Measurements from ENCODE around the gene ZNF648.
"Not testable (repeated sequence)": the region's sequence is repeated elsewhere in the genome, so short reads cannot be mapped to it uniquely, and the experiment has no call there.

Gene ZNF648

DNA sequence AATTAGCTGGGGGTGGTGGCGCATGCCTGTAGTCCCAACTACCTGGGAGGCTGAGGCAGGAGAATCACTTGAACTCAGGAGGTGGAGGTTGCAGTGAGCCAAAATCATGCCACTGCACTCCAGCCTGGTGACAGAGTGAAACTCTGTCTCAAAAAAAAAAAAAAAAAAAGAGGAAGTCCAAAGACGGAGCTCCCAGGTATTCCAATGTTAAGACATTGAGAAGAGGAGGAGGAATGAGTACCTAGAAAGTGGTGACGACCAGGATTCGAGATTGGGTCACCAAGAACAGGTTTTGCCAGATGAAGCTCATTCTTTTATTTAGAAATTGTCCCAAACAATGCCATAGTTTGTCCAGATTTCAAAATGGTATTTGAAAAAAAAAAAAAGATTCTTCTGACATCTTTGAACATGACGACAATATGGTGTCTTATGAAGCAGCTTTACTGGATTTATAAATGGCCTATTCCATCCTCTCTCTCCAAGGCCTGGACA is 33.0 kb upstream of the ZNF648 start:
- H2BK12ac ChIP-seq (ENCODE audit: low read length); H4K8ac ChIP-seq (ENCODE audit: low read depth, low read length); H3K4ac ChIP-seq (ENCODE audit: low read depth, low read length); H2BK120ac ChIP-seq (ENCODE audit: insufficient read depth, low read length, poor library complexity); H3K9me3 ChIP-seq (ENCODE audit: insufficient read depth, low read depth, low read length); H3K14ac ChIP-seq (ENCODE audit: low read length); H3K27me3 ChIP-seq (ENCODE audit: insufficient read depth, low read length); H2AK5ac ChIP-seq (ENCODE audit: low read length); H3K79me1 ChIP-seq (ENCODE audit: low read length); H3K9ac ChIP-seq (ENCODE audit: low read length); H3K27ac ChIP-seq (ENCODE audit: low read depth, low read length); H3K4me1 ChIP-seq (ENCODE audit: control insufficient read depth in 1 of 2, insufficient read depth in 2 of 2, low read length in 2 of 2); H3K79me2 ChIP-seq (ENCODE audit: control insufficient read depth, insufficient read depth, low read length, poor library complexity); H3K36me3 ChIP-seq (ENCODE audit: control insufficient read depth in 1 of 2, insufficient read depth in 2 of 2, low read length in 2 of 2); H2AFZ ChIP-seq (ENCODE audit: insufficient read depth, low read length, poor library complexity); H4K12ac ChIP-seq (ENCODE audit: low read depth, low read length); H3K18ac ChIP-seq (ENCODE audit: low read length); H3K4me3 ChIP-seq (ENCODE audit: low read depth, low read length); H3K4me2 ChIP-seq (ENCODE audit: low read length); H2BK5ac ChIP-seq (ENCODE audit: low read depth, low read length, poor library complexity); H3K23ac ChIP-seq (ENCODE audit: low read length); H4K91ac ChIP-seq (ENCODE audit: low read depth, low read length): not testable (repeated sequence)
- peak; percentile 87 to 98 for DNase-seq
- WGBS (ENCODE audit: extremely low coverage, insufficient coverage, insufficient read length): no CpG with 5 or more reads among the region's 5 CpGs

GRCh38 chr1:182093781-182094180 is 32.3 kb upstream of the ZNF648 start:
- Histone ChIP-seq H3K18ac (ENCODE audit: low read length) (no peak overlapping the region), H3K79me1 (ENCODE audit: low read length) (peaks cover 2% of the 10 kb centered on the region), H2AK5ac (ENCODE audit: low read length) (no peak overlapping the region), H3K36me3 (ENCODE audit: control insufficient read depth in 1 of 2, insufficient read depth in 2 of 2, low read length in 2 of 2) (no peaks in the 10 kb centered on the region), H3K27me3 (ENCODE audit: insufficient read depth, low read length) (no peaks in the 10 kb centered on the region), H4K12ac (ENCODE audit: low read depth, low read length) (no peak overlapping the region), H3K23ac (ENCODE audit: low read length) (no peak overlapping the region), H3K27ac (ENCODE audit: low read depth, low read length) (no peak overlapping the region), H3K4me2 (ENCODE audit: low read length) (no peak overlapping the region), H3K4ac (ENCODE audit: low read depth, low read length) (no peak overlapping the region), H3K9ac (ENCODE audit: low read length) (no peak overlapping the region), H2AFZ (ENCODE audit: insufficient read depth, low read length, poor library complexity) (no peak overlapping the region), H3K14ac (ENCODE audit: low read length) (no peak overlapping the region), H3K9me3 (ENCODE audit: insufficient read depth, low read depth, low read length) (no peaks in the 10 kb centered on the region), H3K4me1 (ENCODE audit: control insufficient read depth in 1 of 2, insufficient read depth in 2 of 2, low read length in 2 of 2) (peaks cover 3 to 4% of the 10 kb centered on the region in 2 experiments), H3K79me2 (ENCODE audit: control insufficient read depth, insufficient read depth, low read length, poor library complexity) (no peaks in the 10 kb centered on the region), H2BK12ac (ENCODE audit: low read length) (no peak overlapping the region), H4K91ac (ENCODE audit: low read depth, low read length) (no peak overlapping the region), H2BK120ac (ENCODE audit: insufficient read depth, low read length, poor library complexity) (no peak overlapping the region), H4K8ac (ENCODE audit: low read depth, low read length) (no peak overlapping the region), H3K4me3 (ENCODE audit: low read depth, low read length) (no peak overlapping the region), H2BK5ac (ENCODE audit: low read depth, low read length, poor library complexity) (no peak overlapping the region)
- DNase-seq: no peak
- WGBS (ENCODE audit: extremely low coverage, insufficient coverage, insufficient read length): no CpG with 5 or more reads among the region's 1 CpG

GRCh38 chr1:182092336-182092735 is 30.8 kb upstream of the ZNF648 start:
- no peak overlapping the region for H3K27ac ChIP-seq (ENCODE audit: low read depth, low read length)
- WGBS (ENCODE audit: extremely low coverage, insufficient coverage, insufficient read length): no CpG with 5 or more reads among the region's 5 CpGs
- H3K18ac ChIP-seq (ENCODE audit: low read length): no peak overlapping the region
- no peak overlapping the region for H2BK5ac ChIP-seq (ENCODE audit: low read depth, low read length, poor library complexity)
- no peak overlapping the region for H2AK5ac ChIP-seq (ENCODE audit: low read length)
- H3K14ac ChIP-seq (ENCODE audit: low read length): no peak overlapping the region
- H3K4me2 ChIP-seq (ENCODE audit: low read length): no peak overlapping the region
- H3K4me3 ChIP-seq (ENCODE audit: low read depth, low read length): no peak overlapping the region
- no peak overlapping the region for H2BK12ac ChIP-seq (ENCODE audit: low read length)
- H2AFZ ChIP-seq (ENCODE audit: insufficient read depth, low read length, poor library complexity): no peak overlapping the region
- H3K79me2 ChIP-seq (ENCODE audit: control insufficient read depth, insufficient read depth, low read length, poor library complexity): no peaks in the 10 kb centered on the region
- no peak overlapping the region for H3K4ac ChIP-seq (ENCODE audit: low read depth, low read length)
- H3K36me3 ChIP-seq (ENCODE audit: control insufficient read depth in 1 of 2, insufficient read depth in 2 of 2, low read length in 2 of 2): no peaks in the 10 kb centered on the region
- peak in 1 of 2 donors; percentile 61 for DNase-seq
- no peak overlapping the region for H2BK120ac ChIP-seq (ENCODE audit: insufficient read depth, low read length, poor library complexity)
- H4K91ac ChIP-seq (ENCODE audit: low read depth, low read length): no peak overlapping the region
- no peaks in the 10 kb centered on the region for H3K79me1 ChIP-seq (ENCODE audit: low read length)
- no peaks in the 10 kb centered on the region for H3K27me3 ChIP-seq (ENCODE audit: insufficient read depth, low read length)
- no peaks in the 10 kb centered on the region for H3K9me3 ChIP-seq (ENCODE audit: insufficient read depth, low read depth, low read length)
- peaks cover 8 to 12% of the 10 kb centered on the region in 2 experiments for H3K4me1 ChIP-seq (ENCODE audit: control insufficient read depth in 1 of 2, insufficient read depth in 2 of 2, low read length in 2 of 2)
- H3K9ac ChIP-seq (ENCODE audit: low read length): no peak overlapping the region
- H4K8ac ChIP-seq (ENCODE audit: low read depth, low read length): no peak overlapping the region
- no peak overlapping the region for H3K23ac ChIP-seq (ENCODE audit: low read length)
- H4K12ac ChIP-seq (ENCODE audit: low read depth, low read length): no peak overlapping the region

DNA sequence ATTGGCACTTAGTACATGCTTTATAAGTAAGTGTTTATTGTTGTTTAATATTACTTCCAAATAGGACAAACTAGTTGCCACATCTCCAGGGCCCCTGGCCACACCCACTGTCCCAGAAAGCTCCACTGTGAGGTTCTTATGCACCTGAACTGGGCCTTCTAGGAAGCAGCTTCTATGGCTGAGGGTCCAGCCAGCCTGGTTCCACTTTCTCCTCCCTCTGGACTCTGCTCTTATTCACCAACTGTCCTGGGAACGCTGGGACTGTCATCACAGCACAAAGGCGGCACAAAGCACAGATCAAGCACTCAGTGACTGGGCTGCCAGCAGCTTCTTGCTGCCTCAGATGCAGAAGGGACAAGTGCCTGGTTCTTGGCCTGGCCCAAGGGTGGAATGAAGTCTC is 29.6 kb upstream of the ZNF648 start:
- DNase-seq: no peak
- Histone ChIP-seq H2AK5ac (ENCODE audit: low read length) (no peak overlapping the region), H4K12ac (ENCODE audit: low read depth, low read length) (no peak overlapping the region), H3K4me3 (ENCODE audit: low read depth, low read length) (no peak overlapping the region), H3K4ac (ENCODE audit: low read depth, low read length) (no peak overlapping the region), H3K23ac (ENCODE audit: low read length) (no peak overlapping the region), H3K9ac (ENCODE audit: low read length) (no peak overlapping the region), H2BK120ac (ENCODE audit: insufficient read depth, low read length, poor library complexity) (no peak overlapping the region), H2BK12ac (ENCODE audit: low read length) (no peak overlapping the region), H3K27me3 (ENCODE audit: insufficient read depth, low read length) (no peaks in the 10 kb centered on the region), H3K14ac (ENCODE audit: low read length) (no peak overlapping the region), H3K9me3 (ENCODE audit: insufficient read depth, low read depth, low read length) (no peaks in the 10 kb centered on the region), H3K4me2 (ENCODE audit: low read length) (no peak overlapping the region), H3K4me1 (ENCODE audit: control insufficient read depth in 1 of 2, insufficient read depth in 2 of 2, low read length in 2 of 2) (peaks cover 12% of the 10 kb centered on the region in 2 experiments), H4K8ac (ENCODE audit: low read depth, low read length) (no peak overlapping the region), H3K79me1 (ENCODE audit: low read length) (peaks cover 3% of the 10 kb centered on the region), H3K18ac (ENCODE audit: low read length) (no peak overlapping the region), H4K91ac (ENCODE audit: low read depth, low read length) (peak overlapping the region; percentile 2), H2BK5ac (ENCODE audit: low read depth, low read length, poor library complexity) (no peak overlapping the region), H3K79me2 (ENCODE audit: control insufficient read depth, insufficient read depth, low read length, poor library complexity) (no peaks in the 10 kb centered on the region), H2AFZ (ENCODE audit: insufficient read depth, low read length, poor library complexity) (no peak overlapping the region), H3K27ac (ENCODE audit: low read depth, low read length) (no peak overlapping the region), H3K36me3 (ENCODE audit: control insufficient read depth in 1 of 2, insufficient read depth in 2 of 2, low read length in 2 of 2) (no peaks in the 10 kb centered on the region)
- no CpG with 5 or more reads among the region's 2 CpGs for WGBS (ENCODE audit: extremely low coverage, insufficient coverage, insufficient read length)
